HepG2 (cell line): ENCODE data around the gene SLC25A45. TPM values are rescaled to one million over a fixed set of nuclear protein-coding genes. Genes with fewer than 3 reads are reported as not detected.

Experiments used
- ATAC-seq: fragments of 200-7000 bp; cut with Tn5 transposase; 3 replicates; pipeline ENCODE4 v1.9.1; 2020; ENCODE audit warnings: mild to moderate bottlenecking, moderate library complexity
- BruUV-seq: library from RNA; stranded (reverse); fragments of 400-500 nt; replicated peaks from 2 replicates; lab custom pipeline; 2021; lab: Mats Ljungman, UMichigan
- CTCF ChIA-PET: fragments of 300-600 bp; formaldehyde crosslinking; extraction: SDS; loops from one replicate; lab custom pipeline; 2021; ENCODE audit warnings: low total read pairs, inconsistent platforms, low intra/inter-chr PET ratio; lab: Yijun Ruan, JAX
- POLR2A ChIA-PET: fragments of 350-600 bp; sonication (Branson Sonifier 250); formaldehyde crosslinking; loops from one replicate; lab custom pipeline; 2020; ENCODE audit warnings: antibody characterized with exemption, inconsistent platforms; lab: Yijun Ruan, JAX
- DNase-seq: peaks from one replicate; pipeline ENCODE4 v3.0.0-alpha.2; 2015; ENCODE audit warnings: low spot score
- FAIRE-seq: peaks from 3 replicates; lab custom pipeline; 2011; peaks lifted over from hg19 to GRCh38; lab: Jason Lieb, UNC
- H2AFZ ChIP-seq: one replicate; pipeline ENCODE4 v1.6.1; 2011; ENCODE audit warnings: low read length, inconsistent platforms
- H3K27ac ChIP-seq: fragments of 300-600 bp; 3 replicates; pipeline ENCODE4 v1.8.0; 2011; ENCODE audit warnings: mixed run types, mild to moderate bottlenecking, mixed read lengths, low read length, inconsistent platforms; ENCODE audit not compliant: insufficient read depth; ENCODE audit errors: extremely low read length
- H3K27me3 ChIP-seq, 2 experiments: fragments of 200-600 bp in 1 of 2; 2 replicates in 1 of 2; 3 replicates in 1 of 2; pipeline versions ENCODE4 v1.6.0 to v1.8.0; 2011; ENCODE audit warnings: low read length in 2 of 2, mild to moderate bottlenecking in 2 of 2, moderate library complexity in 2 of 2, inconsistent platforms in 1 of 2; ENCODE audit not compliant: insufficient read depth in 2 of 2, control insufficient read depth in 1 of 2
- H3K36me3 ChIP-seq, 2 experiments: fragments of 200-600 bp in 1 of 2; replicated peaks in 1 of 2; 2 replicates in 1 of 2; 3 replicates in 1 of 2; pipeline versions ENCODE4 v1.5.1 to v1.8.0; 2011; ENCODE audit warnings: low read length in 2 of 2, inconsistent platforms in 1 of 2; ENCODE audit not compliant: insufficient read depth in 2 of 2, control insufficient read depth in 1 of 2
- H3K4me1 ChIP-seq: 2 replicates; pipeline ENCODE4 v1.5.1; 2012; ENCODE audit warnings: low read length, inconsistent platforms; ENCODE audit not compliant: insufficient read depth
- H3K4me2 ChIP-seq: 2 replicates; pipeline ENCODE4 v1.6.0; 2011; ENCODE audit warnings: low read depth, low read length, inconsistent platforms
- H3K4me3 ChIP-seq, 3 experiments: fragments of 200-600 bp in 1 of 3; sonication (generic), shearing (Covaris generic) in 1 of 3; replicated peaks in 1 of 3; 2 replicates each; pipeline ENCODE4 v1.5.1; 2011 to 2016; ENCODE audit warnings: low read length in 3 of 3, inconsistent platforms in 2 of 3, low read depth in 2 of 3, mild to moderate bottlenecking in 2 of 3, control low read depth in 1 of 3, mixed read lengths in 1 of 3; ENCODE audit not compliant: insufficient read depth in 1 of 3
- H3K79me2 ChIP-seq: one replicate; pipeline ENCODE4 v1.6.1; 2011; ENCODE audit warnings: low read length, inconsistent platforms; ENCODE audit not compliant: insufficient read depth
- H3K9ac ChIP-seq: 2 replicates; pipeline ENCODE4 v1.6.0; 2011; ENCODE audit warnings: mild to moderate bottlenecking, low read depth, low read length, inconsistent platforms; ENCODE audit not compliant: insufficient read depth
- H3K9me3 ChIP-seq: 2 replicates; pipeline ENCODE4 v1.5.1; 2012; ENCODE audit warnings: mild to moderate bottlenecking, low read length
- H4K20me1 ChIP-seq: 2 replicates; pipeline ENCODE4 v1.6.0; 2011; ENCODE audit warnings: inconsistent platforms, mild to moderate bottlenecking, low read length, moderate library complexity; ENCODE audit not compliant: insufficient read depth
- AFF4 ChIP-seq: sonication (generic); formaldehyde crosslinking; IDR thresholded peaks from 2 replicates; pipeline ENCODE4 v1.4.0; 2020; ENCODE audit warnings: missing genetic modification reagents
- HMG20B ChIP-seq: conservative IDR thresholded peaks from 2 replicates; pipeline ENCODE4 v1.6.1; 2016; ENCODE audit warnings: missing genetic modification reagents, missing compliant biosample characterization
- NAIF1 ChIP-seq: sonication (generic); formaldehyde crosslinking; IDR thresholded peaks from 2 replicates; pipeline ENCODE4 v1.5.0; 2020; ENCODE audit warnings: mild to moderate bottlenecking, missing genetic modification reagents, borderline replicate concordance
- PCBP2 ChIP-seq: fragments of 200-400 bp; formaldehyde crosslinking; optimal IDR thresholded peaks from 2 replicates; pipeline ENCODE3; 2018; ENCODE audit warnings: low read length, low read depth; ENCODE audit not compliant: poor library complexity, severe bottlenecking
- PHF21A ChIP-seq: sonication (generic); formaldehyde crosslinking; IDR thresholded peaks from 2 replicates; pipeline ENCODE4 v1.5.0; 2020; ENCODE audit warnings: mild to moderate bottlenecking, missing genetic modification reagents
- REXO4 ChIP-seq: sonication (generic); formaldehyde crosslinking; IDR thresholded peaks from 2 replicates; pipeline ENCODE4 v1.8.0; 2022; ENCODE audit warnings: missing genetic modification reagents, mild to moderate bottlenecking, borderline replicate concordance
- SOX13 ChIP-seq, 3 experiments: fragments of 450-650 bp in 1 of 3; sonication (generic) in 1 of 3; formaldehyde crosslinking in 1 of 3; IDR thresholded peaks in 2 of 3; conservative IDR thresholded peaks in 1 of 3; 2 replicates each; pipeline versions ENCODE4 v1.5.0 to v1.6.1; 2016 to 2020; ENCODE audit warnings: antibody characterized with exemption in 1 of 3, mild to moderate bottlenecking in 1 of 3, missing compliant biosample characterization in 1 of 3, missing genetic modification reagents in 1 of 3, moderate library complexity in 1 of 3
- ZFY ChIP-seq: sonication (generic); formaldehyde crosslinking; IDR thresholded peaks from 2 replicates; pipeline ENCODE4 v1.4.0; 2020; ENCODE audit warnings: missing genetic modification reagents
- ZNF619 ChIP-seq: sonication (generic); formaldehyde crosslinking; IDR thresholded peaks from 2 replicates; pipeline ENCODE4 v1.4.0; 2020; ENCODE audit warnings: mild to moderate bottlenecking, missing genetic modification reagents
- ZNF691 ChIP-seq: sonication (generic); formaldehyde crosslinking; IDR thresholded peaks from 2 replicates; pipeline ENCODE4 v1.4.0; 2020; ENCODE audit warnings: missing genetic modification reagents, low read depth, mild to moderate bottlenecking, borderline replicate concordance
- ZNF816 ChIP-seq: sonication (generic); formaldehyde crosslinking; IDR thresholded peaks from 2 replicates; pipeline ENCODE4 v1.8.0; 2022; ENCODE audit warnings: missing genetic modification reagents, mild to moderate bottlenecking, borderline replicate concordance
- ZSCAN25 ChIP-seq: sonication (generic); formaldehyde crosslinking; IDR thresholded peaks from 2 replicates; pipeline ENCODE4 v1.8.0; 2022; ENCODE audit warnings: mild to moderate bottlenecking, missing genetic modification reagents
- WGBS: methylation state at CpG from one replicate; pipeline ENCODE4 v1.1.6; 2017; ENCODE audit warnings: low lambda C conversion rate; 5-methylcytosine and 5-hydroxymethylcytosine counted together
- in situ Hi-C: cut with HindIII; loops from 2 replicates; pipeline ENCODE4 v1.10.0; 2017; ENCODE audit warnings: low pct_unique_long_range_greater_than_20kb; ENCODE audit not compliant: extremely low pct_ligation_motif_present
- intact Hi-C: fragments of 100-400 bp; cut with micrococcal nuclease; formaldehyde crosslinking; loops from one replicate; pipeline ENCODE4 v1.10.0; 2022; ENCODE audit not compliant: unreplicated experiment
- polyA plus RNA-seq, 8 experiments: library from polyadenylated mRNA; depleted of rRNA in 3 of 8; stranded (reverse) in 7 of 8; unstranded in 1 of 8; fragments of >200 nt; fragmentation: Illumina TruSeq in 4 of 8; extraction: Trizol in 4 of 8; gene quantifications; 2 replicates each; pipeline versions ENCODE4 v1.2.1 to v1.2.3, GENCODE V29; 2011 to 2016; ENCODE audit warnings: low read depth in 4 of 8, missing spikeins in 1 of 8, mixed read lengths in 1 of 8; ENCODE audit not compliant: insufficient read depth in 1 of 8
- total RNA-seq, 5 experiments: library from RNA; depleted of rRNA; stranded (reverse); fragments of >200 nt; fragmentation: Illumina TruSeq; extraction: Trizol; gene quantifications; 2 replicates each; pipeline ENCODE4 v1.2.3, GENCODE V29; 2016; ENCODE audit warnings: low read depth in 1 of 5
- TF ChIP-seq, protein P1 (sequence below): sonication (generic); formaldehyde crosslinking; IDR thresholded peaks from 2 replicates; pipeline ENCODE4 v1.4.0; 2020; ENCODE audit warnings: missing genetic modification reagents, borderline replicate concordance

Gene SLC25A45
- total and polyA plus RNA-seq, 2 of the 13 experiments (the other 11 are each of a cell fraction or from before 2014, with no cell fraction given) = 1.2 to 3.4 TPM

DNA sequence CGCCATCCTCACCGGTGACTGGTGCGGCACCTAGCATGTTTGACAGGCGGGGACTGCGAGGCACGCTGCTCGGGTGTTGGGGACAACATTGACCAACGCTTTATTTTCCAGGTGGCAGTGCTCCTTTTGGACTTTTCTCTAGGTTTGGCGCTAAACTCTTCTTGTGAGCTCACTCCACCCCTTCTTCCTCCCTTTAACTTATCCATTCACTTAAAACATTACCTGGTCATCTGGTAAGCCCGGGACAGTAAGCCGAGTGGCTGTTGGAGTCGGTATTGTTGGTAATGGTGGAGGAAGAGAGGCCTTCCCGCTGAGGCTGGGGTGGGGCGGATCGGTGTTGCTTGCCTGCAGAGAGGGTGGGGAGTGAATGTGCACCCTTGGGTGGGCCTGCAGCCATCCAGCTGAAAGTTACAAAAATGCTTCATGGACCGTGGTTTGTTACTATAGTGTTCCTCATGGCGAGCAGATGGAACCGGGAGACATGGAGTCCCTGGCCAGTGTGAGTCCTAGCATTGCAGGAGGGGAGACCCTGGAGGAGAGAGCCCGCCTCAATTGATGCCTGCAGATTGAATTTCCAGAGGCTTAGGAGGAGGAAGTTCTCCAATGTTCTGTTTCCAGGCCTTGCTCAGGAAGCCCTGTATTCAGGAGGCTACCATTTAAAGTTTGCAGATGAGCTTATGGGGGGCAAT, 41.2 kb upstream of the SLC25A45 start:
- intact Hi-C loops (loop anchor here (2.0 kb wide), 1 partner anchor 79 kb away; no protein-coding TSS in a partner anchor), in situ Hi-C loops (loop anchor here (5.0 kb wide), 1 partner anchor 74 kb away; the partner anchor contains the start of gene MALAT1)
- Histone ChIP-seq H3K79me2 (peaks cover 82% of the 10 kb centered on the region), H3K9me3 (no peaks in the 10 kb centered on the region), H3K9ac (peak overlapping the region; percentile 100), H4K20me1 (peaks cover 60% of the 10 kb centered on the region), H3K27me3 (no peaks in the 10 kb centered on the region; a peak in 1 of 5 replicates), H3K4me3 (peak overlapping the region; percentile 91 to 94 (median 93)), H3K4me2 (peak overlapping the region; percentile 95), H2AFZ (no peak overlapping the region), H3K4me1 (peaks cover 50% of the 10 kb centered on the region), H3K36me3 (no peaks in the 10 kb centered on the region; a peak in 2 of 5 replicates), H3K27ac (peak overlapping the region; percentile 100)
- no peak for DNase-seq
- POLR2A ChIA-PET = interaction anchor here (0.9 to 17.8 kb wide), 36 partner anchors 6 to 357 kb away, joined by 3 to 952 read pairs (median 6); partner anchors contain the start of genes DPF2, FRMD8, MALAT1 and SCYL1
- ATAC-seq = no peak
- no peak for FAIRE-seq
- no TSS peak for BruUV-seq
- CTCF ChIA-PET = no interaction called here
- 2% methylated on average over 18 of the region's 19 CpGs for WGBS
- TF ChIP-seq, protein P1, sequence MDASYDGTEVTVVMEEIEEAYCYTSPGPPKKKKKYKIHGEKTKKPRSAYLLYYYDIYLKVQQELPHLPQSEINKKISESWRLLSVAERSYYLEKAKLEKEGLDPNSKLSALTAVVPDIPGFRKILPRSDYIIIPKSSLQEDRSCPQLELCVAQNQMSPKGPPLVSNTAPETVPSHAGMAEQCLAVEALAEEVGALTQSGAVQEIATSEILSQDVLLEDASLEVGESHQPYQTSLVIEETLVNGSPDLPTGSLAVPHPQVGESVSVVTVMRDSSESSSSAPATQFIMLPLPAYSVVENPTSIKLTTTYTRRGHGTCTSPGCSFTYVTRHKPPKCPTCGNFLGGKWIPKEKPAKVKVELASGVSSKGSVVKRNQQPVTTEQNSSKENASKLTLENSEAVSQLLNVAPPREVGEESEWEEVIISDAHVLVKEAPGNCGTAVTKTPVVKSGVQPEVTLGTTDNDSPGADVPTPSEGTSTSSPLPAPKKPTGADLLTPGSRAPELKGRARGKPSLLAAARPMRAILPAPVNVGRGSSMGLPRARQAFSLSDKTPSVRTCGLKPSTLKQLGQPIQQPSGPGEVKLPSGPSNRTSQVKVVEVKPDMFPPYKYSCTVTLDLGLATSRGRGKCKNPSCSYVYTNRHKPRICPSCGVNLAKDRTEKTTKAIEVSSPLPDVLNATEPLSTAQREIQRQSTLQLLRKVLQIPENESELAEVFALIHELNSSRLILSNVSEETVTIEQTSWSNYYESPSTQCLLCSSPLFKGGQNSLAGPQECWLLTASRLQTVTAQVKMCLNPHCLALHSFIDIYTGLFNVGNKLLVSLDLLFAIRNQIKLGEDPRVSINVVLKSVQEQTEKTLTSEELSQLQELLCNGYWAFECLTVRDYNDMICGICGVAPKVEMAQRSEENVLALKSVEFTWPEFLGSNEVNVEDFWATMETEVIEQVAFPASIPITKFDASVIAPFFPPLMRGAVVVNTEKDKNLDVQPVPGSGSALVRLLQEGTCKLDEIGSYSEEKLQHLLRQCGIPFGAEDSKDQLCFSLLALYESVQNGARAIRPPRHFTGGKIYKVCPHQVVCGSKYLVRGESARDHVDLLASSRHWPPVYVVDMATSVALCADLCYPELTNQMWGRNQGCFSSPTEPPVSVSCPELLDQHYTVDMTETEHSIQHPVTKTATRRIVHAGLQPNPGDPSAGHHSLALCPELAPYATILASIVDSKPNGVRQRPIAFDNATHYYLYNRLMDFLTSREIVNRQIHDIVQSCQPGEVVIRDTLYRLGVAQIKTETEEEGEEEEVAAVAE (CRISPR knock-in tag) = no peak
- TF ChIP-seq SOX13 (IDR thresholded peaks at IDR 0.05) = no peak
- TF ChIP-seq SOX13 (CRISPR knock-in tag; conservative IDR thresholded peaks at IDR 0.05 in 1 of 2, IDR thresholded peaks at IDR 0.05 in 1 of 2) = 0 out of 4 replicates have a peak, but pooled peaks of 1 of the 2 experiments have one; percentile 5
- peak; percentile 24; the same call in 1 of the 2 replicates for TF ChIP-seq AFF4
- no peak for TF ChIP-seq ZSCAN25 (CRISPR knock-in tag)
- no peak for TF ChIP-seq PCBP2
- no peak for TF ChIP-seq HMG20B (CRISPR knock-in tag)
- TF ChIP-seq ZFY (CRISPR knock-in tag) = 0 out of 2 replicates have a peak, but pooled peaks have one; percentile 4
- no peak for TF ChIP-seq ZNF619 (CRISPR knock-in tag)
- no peak for TF ChIP-seq PHF21A (CRISPR knock-in tag)
- no peak for TF ChIP-seq NAIF1 (CRISPR knock-in tag)
- TF ChIP-seq REXO4 (CRISPR knock-in tag) = peak; percentile 49; the same call in 1 of the 2 replicates
- 0 out of 2 replicates have a peak, but pooled peaks have one; percentile 9 for TF ChIP-seq ZNF691 (CRISPR knock-in tag)
- TF ChIP-seq ZNF816 (CRISPR knock-in tag) = peak; percentile 22; the same call in 1 of the 2 replicates
